HG03139 (cell line): ENCODE data around the gene GRAMD4.

Experiments used
- ATAC-seq: cut with Tn5 transposase; IDR thresholded peaks from one replicate; pipeline ENCODE4 v1.9.1; 2021; ENCODE audit not compliant: unreplicated experiment

The GRAMD4 gene

GRCh38 chr22:46619830-46620501 lies at the start of gene GRAMD4:
Gene GRAMD4, plus strand, starts transcription at chr22:46620386. Its CDS starts 6,414 bp downstream, at chr22:46626800.
- no peak for ATAC-seq

DNA sequence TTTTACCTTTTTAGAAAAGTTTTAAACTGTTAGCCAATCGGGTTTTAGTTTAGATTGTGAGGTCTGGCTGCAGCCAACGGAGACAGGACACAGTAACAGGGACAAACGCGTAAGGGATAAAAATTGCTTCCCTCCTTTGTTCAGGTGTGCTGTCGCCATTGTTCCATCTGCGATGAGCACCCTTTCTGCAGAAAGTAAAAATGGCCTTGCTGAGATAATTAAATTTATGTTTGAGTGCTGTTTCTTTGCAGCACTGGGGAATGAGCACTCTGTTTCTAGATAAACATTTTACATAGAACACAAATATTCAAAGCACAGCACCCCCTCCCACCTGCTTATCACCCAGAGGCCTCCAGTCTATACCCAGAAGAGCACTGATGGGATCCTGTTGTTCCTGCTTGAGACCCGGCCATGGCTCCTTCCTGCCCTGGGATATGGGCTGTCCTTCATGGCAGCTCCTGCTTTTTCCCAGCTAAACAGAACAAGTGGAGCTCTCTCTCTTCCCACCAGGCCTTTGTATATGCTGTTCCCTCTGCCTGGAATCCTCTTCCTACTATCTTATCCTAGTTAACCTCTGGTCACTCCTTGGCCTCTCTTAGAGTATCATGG lies 48.4 kb upstream of the GRAMD4 start:
- no peak for ATAC-seq

- no peak for ATAC-seq
Measured at GRCh38 chr22:46572911-46573780, 47.0 kb upstream of the GRAMD4 start.

GRCh38 chr22:46573781-46574437 lies 46.3 kb upstream of the GRAMD4 start:
- ATAC-seq: no peak

DNA sequence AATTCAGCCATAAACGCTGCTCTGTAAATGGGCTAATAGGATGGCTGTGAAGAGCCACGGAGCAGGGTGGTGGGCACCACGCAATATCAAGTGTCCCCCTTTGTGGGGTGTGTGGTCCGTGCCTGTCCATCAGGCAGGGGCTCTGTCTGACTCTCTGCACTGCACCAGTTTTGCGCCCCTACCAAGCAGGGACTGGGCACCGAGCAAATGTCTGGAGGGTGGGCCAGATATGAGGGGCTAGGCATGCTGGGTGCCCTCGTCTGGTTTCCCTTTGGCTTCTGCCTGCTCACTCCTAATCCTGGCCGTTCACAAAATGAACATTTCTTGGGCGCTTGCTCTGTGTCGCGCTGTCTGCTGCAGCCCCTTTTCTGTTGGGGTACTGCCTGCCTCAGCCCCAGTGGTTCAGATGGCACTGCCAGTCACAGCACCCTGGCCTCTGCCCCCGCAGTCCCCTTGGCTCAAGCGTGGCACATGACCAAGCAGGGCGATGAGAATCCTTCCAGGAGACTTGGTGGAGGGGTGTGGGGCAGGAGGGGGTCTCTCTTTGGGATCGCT lies 45.7 kb upstream of the GRAMD4 start:
- ATAC-seq: no peak

GRCh38 chr22:46574993-46575910 lies 44.9 kb upstream of the GRAMD4 start:
- ATAC-seq: no peak

DNA sequence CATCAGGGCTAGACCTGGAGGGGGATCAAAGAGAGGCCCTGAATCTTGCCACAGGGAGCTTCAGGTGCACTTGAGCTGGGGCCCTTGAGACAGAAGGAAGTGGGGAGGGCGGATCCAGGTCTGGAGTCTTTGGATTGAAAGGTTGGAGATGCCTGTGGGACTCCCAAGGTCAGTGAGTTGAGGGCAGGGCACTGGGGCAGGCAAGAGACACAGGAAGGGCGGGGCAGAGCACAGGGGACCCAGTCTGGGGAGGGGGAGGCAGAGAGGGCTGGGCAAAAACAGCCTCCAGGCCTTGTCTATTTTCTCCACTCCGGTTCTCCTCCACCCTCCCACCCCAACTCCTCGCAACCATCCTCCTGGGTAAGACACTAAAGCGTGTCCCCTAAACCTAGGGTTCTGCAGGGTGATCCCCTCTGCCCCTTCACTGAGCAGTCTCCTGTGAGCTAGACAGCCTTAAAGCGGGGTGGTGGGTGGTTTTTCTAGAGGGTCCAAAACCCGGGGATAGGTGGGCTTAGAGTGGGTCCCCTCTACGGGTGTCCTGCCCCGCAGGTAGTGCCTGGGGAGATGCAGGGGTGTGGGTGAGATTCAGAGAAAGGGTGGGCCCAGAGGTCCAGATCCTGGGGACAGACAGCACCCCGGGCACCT lies 44.2 kb upstream of the GRAMD4 start:
- no peak for ATAC-seq

- ATAC-seq: no peak
Measured at GRCh38 chr22:46576556-46577367, 43.4 kb upstream of the GRAMD4 start.

GRCh38 chr22:46577368-46578249 lies 42.6 kb upstream of the GRAMD4 start:
- no peak for ATAC-seq

DNA sequence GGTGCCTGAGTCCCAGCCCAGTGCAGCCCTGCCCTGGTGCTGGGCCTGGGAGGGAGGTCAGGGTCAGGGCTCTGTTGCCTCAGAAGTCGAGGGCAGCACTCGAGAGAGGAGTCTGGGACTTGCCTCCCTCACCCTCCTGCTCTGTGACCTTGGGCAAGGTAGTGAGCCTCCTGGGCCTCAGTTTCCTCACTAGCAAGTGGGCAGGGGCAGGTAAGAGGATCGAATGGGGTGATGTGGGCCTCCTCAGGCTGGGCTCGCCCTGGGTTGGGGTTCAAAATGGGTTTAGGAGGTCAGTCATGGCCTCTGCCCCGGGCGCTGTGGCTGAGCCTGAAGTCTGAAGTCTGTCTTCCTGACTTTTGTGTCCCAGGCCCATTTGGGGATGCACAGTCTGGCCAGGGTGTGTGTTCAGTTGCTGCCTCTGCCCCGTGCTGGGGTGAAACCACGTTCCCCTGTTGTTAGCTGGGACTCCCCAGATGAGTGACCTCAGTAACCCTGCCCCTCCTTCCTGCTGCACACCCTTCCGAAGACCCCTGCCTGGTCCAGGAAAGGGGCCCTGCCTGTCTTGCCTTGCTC lies 41.8 kb upstream of the GRAMD4 start:
- no peak for ATAC-seq

GRCh38 chr22:46578824-46579561 lies 41.2 kb upstream of the GRAMD4 start:
- no peak for ATAC-seq

- no peak for ATAC-seq
Measured at GRCh38 chr22:46579751-46580449, 40.3 kb upstream of the GRAMD4 start.

DNA sequence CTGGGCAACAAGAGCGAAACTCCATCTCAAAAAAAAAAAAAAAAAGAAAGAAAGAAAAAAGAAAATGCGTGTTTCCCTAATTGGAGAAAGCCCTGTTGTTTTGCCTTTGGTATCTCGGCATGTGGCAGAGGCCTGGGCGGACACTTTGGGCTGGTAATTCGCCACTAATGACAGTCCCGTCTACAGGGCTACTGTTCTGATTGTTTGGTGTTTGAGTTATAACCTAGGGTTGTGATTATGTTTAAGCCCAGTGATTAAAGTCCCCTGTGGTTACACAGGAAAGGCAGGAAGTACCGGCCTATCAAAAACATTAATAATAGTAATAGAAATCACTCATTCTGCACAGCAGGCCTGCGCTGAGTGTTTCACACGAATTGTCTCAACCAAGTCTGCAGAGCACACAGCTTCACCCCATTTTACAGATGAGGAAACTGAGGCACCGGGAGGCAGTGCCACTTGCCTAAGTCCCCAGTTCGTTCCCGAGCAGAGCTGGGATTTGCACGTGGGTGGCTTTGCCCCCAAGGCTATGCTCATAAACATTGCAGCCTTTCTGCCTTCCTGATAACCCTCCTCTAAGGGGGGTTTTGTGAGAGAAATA lies 39.1 kb upstream of the GRAMD4 start:
- ATAC-seq: no peak

GRCh38 chr22:46581538-46582244 lies 38.5 kb upstream of the GRAMD4 start:
- no peak for ATAC-seq
